IgD-negative memory B cell (primary cell): Measurements from ENCODE around the gene NCBP3. TPM values are rescaled to one million over a fixed set of nuclear protein-coding genes. Genes with fewer than 3 reads are reported as not detected.
A peak's percentile ranks its signal among the peaks of the same experiment; 100 is the strongest.
"Not testable (repeated sequence)": the region's sequence is repeated elsewhere in the genome, so short reads cannot be mapped to it uniquely, and the experiment has no call there.

Experiments used
- H3K27ac Mint-ChIP-seq, 3 donors: one replicate each; pipeline ENCODE4 v1.8.0; 2020 to 2022; ENCODE audit warnings: mild to moderate bottlenecking in 3 of 3, mixed read lengths in 3 of 3, moderate library complexity in 1 of 3
- H3K27me3 Mint-ChIP-seq: one replicate; pipeline ENCODE4 v1.8.0; 2021; ENCODE audit warnings: mixed read lengths
- H3K36me3 Mint-ChIP-seq: one replicate; pipeline ENCODE4 v1.8.0; 2020; ENCODE audit warnings: mild to moderate bottlenecking, mixed read lengths
- H3K4me1 Mint-ChIP-seq, 3 donors: one replicate each; pipeline ENCODE4 v1.8.0; 2020 to 2022; ENCODE audit warnings: mixed read lengths in 3 of 3, mild to moderate bottlenecking in 1 of 3
- H3K4me3 Mint-ChIP-seq, 4 donors: one replicate each; pipeline ENCODE4 v1.8.0; 2020 to 2022; ENCODE audit warnings: mild to moderate bottlenecking in 4 of 4, mixed read lengths in 4 of 4, moderate library complexity in 3 of 4
- H3K9me3 Mint-ChIP-seq, 3 donors: one replicate each; pipeline ENCODE4 v1.8.0; 2020 to 2021; ENCODE audit warnings: mixed read lengths in 3 of 3, mild to moderate bottlenecking in 1 of 3
- polyA plus RNA-seq: library from polyadenylated mRNA; unstranded; fragments of 300-500 nt; fragmentation: Illumina TruSeq; gene quantifications from one replicate; pipeline ENCODE4 v1.2.3, GENCODE V29; 2021

Gene NCBP3
- polyA plus RNA-seq, 1 donor from 2014 or later: 12.5 TPM

DNA sequence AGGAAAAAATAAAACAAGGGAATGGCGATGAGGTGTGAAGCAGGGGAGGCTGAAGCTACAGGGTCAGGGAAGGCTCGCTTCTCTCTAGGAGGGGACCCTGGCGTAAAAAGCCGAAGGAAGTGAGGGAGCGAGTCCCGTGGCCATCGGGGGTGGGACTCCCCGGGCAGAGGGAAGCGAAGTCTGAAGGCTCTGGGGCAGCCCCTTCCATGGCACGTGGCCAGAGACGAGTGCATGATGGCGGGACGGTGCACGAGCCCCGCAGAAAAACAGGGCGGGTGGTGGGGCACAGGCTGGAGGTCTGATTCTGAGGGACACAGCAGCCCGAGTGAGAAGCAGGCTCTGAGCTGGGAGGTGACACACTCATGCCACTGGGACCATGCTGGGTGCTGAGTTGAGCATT lies 21.1 kb upstream of the NCBP3 start:
- peaks cover 1% of the 10 kb centered on the region for H3K36me3 Mint-ChIP-seq
- no peak overlapping the region for H3K4me3 Mint-ChIP-seq
- H3K4me1 Mint-ChIP-seq: peaks cover 3 to 4% (median 4%) of the 10 kb centered on the region in 3 donors
- H3K27ac Mint-ChIP-seq: peak overlapping the region in 1 of 3 donors; percentile 80
- H3K9me3 Mint-ChIP-seq: no peaks in the 10 kb centered on the region
- no peaks in the 10 kb centered on the region for H3K27me3 Mint-ChIP-seq

- H3K4me1 Mint-ChIP-seq: peaks cover 3 to 4% (median 4%) of the 10 kb centered on the region in 3 donors
These were observed 20.2 kb upstream of the NCBP3 start for GRCh38 chr17:3866276-3866675.

GRCh38 chr17:3865176-3865575 lies 19.1 kb upstream of the NCBP3 start:
- no peak overlapping the region for H3K27ac Mint-ChIP-seq
- H3K4me3 Mint-ChIP-seq: no peak overlapping the region
- H3K9me3 Mint-ChIP-seq: no peaks in the 10 kb centered on the region
- H3K27me3 Mint-ChIP-seq: no peaks in the 10 kb centered on the region
- H3K36me3 Mint-ChIP-seq: no peaks in the 10 kb centered on the region
- no peaks in the 10 kb centered on the region for H3K4me1 Mint-ChIP-seq

More at GRCh38 chr17:3866276-3866675, 20.2 kb upstream of the NCBP3 start:
- H3K27ac Mint-ChIP-seq: peak overlapping the region in 1 of 3 donors; percentile 16
- H3K9me3 Mint-ChIP-seq: no peaks in the 10 kb centered on the region
- H3K27me3 Mint-ChIP-seq: no peaks in the 10 kb centered on the region
- peaks cover 1% of the 10 kb centered on the region for H3K36me3 Mint-ChIP-seq
- H3K4me3 Mint-ChIP-seq: no peak overlapping the region

GRCh38 chr17:3864534-3864933 lies 18.5 kb upstream of the NCBP3 start:
- no peak overlapping the region for H3K4me3 Mint-ChIP-seq
- H3K27ac Mint-ChIP-seq: no peak overlapping the region
- no peaks in the 10 kb centered on the region for H3K27me3 Mint-ChIP-seq
- H3K9me3 Mint-ChIP-seq: no peaks in the 10 kb centered on the region
- H3K36me3 Mint-ChIP-seq: no peaks in the 10 kb centered on the region
- H3K4me1 Mint-ChIP-seq: no peaks in the 10 kb centered on the region

DNA sequence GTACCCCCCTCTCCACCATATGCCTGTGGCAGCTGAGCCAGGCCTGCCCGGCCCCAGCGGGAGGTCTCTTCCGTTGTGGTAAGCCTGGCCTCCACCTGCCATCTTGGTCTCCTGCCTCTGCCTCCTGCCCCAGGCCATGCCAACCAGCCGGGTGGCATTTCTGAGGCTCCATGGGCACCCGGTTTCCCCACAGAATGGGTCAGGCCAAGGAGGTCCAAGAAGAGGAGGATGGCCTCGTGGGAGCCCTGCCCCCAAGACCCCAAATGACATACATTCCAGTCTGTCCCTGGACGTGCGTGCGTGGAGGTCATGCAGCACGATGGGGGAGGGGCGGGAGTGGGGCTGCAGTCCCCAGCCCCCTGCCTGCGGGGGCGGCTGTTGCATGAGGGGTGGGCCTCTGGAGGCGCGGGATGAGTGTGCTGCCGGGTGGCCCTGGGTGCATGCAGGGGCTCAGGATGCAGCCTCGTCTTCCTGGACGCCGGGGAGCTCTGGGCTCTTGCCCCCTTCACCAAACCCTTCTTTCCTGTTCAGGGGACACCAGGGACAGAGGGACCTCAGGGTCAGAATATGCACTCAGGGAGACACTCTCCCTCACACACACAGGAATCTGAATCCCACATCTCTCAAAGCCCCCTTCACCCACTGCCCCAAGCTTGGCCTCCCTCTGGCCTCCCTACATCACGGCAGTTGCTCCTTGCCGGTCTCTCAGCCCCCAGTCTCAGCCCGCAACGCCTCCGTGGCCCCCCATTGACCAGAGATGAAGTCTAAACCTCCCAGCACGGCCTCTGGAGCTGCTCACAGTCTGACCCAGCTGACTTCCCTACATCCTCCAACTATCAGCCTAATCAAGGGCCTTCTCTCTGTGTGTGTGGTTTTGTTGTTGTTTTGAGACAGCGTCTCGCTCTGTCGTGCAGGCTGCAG lies 16.0 kb upstream of the NCBP3 start:
- Mint-ChIP-seq H3K9me3 (no peaks in the 10 kb centered on the region), H3K4me3 (no peak overlapping the region), H3K36me3 (no peaks in the 10 kb centered on the region), H3K27ac (no peak overlapping the region), H3K4me1 (no peaks in the 10 kb centered on the region), H3K27me3 (no peaks in the 10 kb centered on the region)

DNA sequence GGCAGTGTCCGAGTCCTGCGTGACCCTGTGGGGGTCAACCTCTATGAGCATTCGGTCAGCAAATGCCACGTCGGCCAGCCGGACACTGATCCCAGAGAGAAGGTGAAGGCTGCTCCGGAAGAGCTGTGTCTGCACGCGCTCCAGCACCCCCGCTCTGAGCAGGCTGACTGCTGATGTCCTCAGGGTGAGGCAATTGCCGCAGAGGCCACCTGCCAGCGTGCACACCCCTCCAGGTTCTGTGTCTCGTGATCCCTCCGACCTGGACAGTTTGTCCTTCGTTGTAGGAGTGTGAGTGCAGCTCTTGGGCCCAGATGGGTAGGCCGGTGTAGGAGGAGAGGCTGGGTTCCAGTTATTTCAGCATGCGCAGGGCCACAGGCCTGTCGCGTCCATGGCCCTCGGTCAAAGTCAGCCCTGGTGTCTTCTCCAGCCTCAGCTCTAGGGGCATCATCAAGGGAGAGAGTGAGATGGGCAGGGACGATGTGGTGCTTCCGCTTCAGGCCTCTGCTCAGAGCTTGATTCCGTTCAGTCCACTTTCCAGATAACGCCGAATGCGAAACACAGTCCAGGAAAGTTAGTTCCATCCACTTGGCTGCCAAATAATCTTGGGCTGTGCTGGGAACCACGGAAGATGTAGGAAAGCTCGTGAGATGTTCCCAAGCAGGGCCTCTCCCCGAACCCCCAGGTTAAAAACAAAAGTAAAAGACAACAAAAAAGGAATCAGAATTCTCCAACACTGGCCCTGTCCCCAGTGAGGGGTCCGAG lies 15.1 kb upstream of the NCBP3 start:
- H3K27me3 Mint-ChIP-seq: no peaks in the 10 kb centered on the region
- no peaks in the 10 kb centered on the region for H3K4me1 Mint-ChIP-seq
- no peaks in the 10 kb centered on the region for H3K9me3 Mint-ChIP-seq
- H3K27ac Mint-ChIP-seq: no peak overlapping the region
- H3K36me3 Mint-ChIP-seq: no peaks in the 10 kb centered on the region
- H3K4me3 Mint-ChIP-seq: no peak overlapping the region

DNA sequence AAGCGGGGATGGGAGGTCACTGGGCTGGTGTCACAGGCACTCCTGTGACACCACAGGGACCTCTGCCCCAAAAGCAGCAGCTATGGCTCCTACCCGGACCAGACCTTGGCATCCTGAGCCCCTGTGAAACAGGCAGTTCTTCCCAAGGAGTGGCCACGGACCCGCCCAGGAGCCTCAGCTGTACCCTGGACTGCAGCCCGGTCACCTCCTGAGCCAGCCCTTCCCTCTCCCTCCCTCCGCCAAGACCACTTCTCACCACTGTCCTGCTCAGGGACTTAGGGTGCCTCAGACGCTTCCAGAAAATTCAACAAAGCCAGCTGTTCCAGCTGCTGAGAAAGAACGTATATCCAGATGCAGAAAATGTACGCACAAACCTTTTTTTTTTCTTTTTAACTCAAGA lies 13.9 kb upstream of the NCBP3 start:
- Mint-ChIP-seq H3K9me3 (no peaks in the 10 kb centered on the region), H3K36me3 (no peaks in the 10 kb centered on the region), H3K27ac (no peak overlapping the region), H3K4me3 (no peak overlapping the region), H3K4me1 (no peaks in the 10 kb centered on the region), H3K27me3 (no peaks in the 10 kb centered on the region)

DNA sequence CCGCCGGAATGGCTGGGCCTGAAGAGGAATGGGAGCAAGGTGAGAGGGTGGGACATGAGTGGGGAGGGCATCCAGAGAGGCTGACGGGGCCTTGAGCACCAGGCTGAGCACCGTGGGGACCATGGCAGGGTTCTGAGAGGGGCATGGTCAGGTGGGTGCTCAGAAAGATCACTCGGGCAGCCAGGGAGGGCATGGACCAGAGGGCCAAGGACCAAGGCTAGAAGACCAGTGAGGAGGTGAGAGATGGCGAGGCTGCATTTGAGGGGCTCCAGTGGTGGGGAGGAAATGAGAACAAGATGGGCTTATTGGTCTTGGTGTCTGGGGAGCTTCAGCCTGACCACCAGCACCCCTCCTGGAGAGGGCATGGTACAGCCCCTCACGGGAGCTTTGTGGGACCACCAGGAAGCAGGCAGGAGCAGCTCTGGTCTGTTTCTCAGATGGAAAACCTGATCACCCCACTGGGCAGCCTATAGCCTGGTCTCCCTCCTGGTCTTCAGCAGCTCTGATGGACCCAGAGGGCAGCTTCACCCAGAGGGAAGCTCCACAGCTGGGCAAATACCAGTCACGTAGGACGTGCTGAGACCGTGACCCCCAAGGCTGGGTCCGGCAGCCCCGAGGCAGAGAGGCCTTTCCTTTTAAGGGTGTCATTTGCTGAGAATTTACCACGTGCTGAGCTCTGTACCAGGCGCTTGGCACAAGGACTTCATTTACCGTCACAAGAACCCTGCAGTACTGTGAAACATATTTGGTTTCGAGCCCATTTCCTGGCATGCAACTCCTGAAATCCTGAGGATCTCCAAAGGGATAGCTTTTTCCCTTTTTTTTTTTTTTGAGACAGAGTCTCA lies 11.4 kb upstream of the NCBP3 start:
- no peaks in the 10 kb centered on the region for H3K4me1 Mint-ChIP-seq
- H3K4me3 Mint-ChIP-seq: no peak overlapping the region
- no peaks in the 10 kb centered on the region for H3K27me3 Mint-ChIP-seq
- no peaks in the 10 kb centered on the region for H3K36me3 Mint-ChIP-seq
- no peaks in the 10 kb centered on the region for H3K9me3 Mint-ChIP-seq
- no peak overlapping the region for H3K27ac Mint-ChIP-seq

- not testable (repeated sequence) for H3K9me3 Mint-ChIP-seq, H3K27me3 Mint-ChIP-seq, H3K4me1 Mint-ChIP-seq, H3K4me3 Mint-ChIP-seq, H3K27ac Mint-ChIP-seq, H3K36me3 Mint-ChIP-seq
These were observed 8.2 kb upstream of the NCBP3 start for GRCh38 chr17:3854204-3854603.

DNA sequence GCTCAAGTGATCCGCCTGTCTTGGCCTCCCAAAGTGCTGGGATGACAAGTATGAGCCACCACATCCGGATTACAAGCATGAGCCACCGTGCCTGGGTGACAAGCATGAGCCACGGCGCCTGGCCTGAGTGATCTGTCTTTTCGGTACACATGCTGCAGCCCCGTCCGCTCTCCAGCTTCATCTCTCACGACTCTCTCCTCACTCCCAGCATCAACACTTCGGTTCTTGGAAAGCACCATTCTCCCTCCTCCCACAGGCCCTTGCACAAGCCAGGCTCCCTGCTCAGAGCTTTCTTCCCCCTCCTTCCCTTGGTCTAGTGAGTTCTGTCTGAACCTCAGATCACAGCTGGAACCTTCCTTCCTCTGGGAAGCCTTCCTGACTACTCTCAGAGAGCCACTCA lies 6.5 kb upstream of the NCBP3 start:
- Mint-ChIP-seq H3K4me3 (no peak overlapping the region), H3K27ac (no peak overlapping the region), H3K27me3 (peaks cover 2% of the 10 kb centered on the region), H3K36me3 (no peaks in the 10 kb centered on the region), H3K9me3 (no peaks in the 10 kb centered on the region), H3K4me1 (peaks cover 0 to 1% (median 0%) of the 10 kb centered on the region in 3 donors)

DNA sequence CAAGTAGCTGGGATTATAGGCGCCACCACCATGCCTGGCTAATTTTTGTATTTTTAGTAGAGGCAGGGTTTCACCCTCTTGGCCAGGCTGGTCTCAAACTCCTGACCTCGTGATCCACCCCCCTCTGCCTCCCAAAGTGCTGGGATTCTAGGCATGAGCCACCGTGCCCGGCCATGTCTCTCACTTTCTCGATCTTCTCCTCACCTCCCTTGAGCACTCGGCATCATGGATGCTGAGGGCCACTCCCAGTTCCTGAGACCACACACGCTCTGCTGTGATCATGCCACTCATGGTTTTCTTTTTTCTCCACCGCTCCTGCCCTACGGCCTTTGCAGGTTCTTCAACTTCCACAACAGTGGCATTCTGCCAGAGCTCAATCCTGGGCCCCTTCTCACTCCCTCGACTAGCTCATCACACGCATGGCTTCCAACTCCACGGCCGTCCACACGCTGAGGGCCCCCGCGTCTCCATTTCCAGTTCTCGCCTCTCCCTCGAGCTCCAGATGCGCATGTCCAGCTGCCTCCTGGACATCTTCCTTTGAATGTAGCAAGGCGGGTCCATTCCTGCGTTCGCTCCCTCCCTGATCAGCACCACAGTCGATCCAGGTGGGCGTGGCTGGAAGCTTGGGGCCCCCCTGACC lies 5.5 kb upstream of the NCBP3 start:
- Mint-ChIP-seq H3K4me3 (no peak overlapping the region), H3K9me3 (no peaks in the 10 kb centered on the region), H3K4me1 (peaks cover 0 to 3% (median 0%) of the 10 kb centered on the region in 3 donors), H3K27me3 (peaks cover 2% of the 10 kb centered on the region), H3K27ac (no peak overlapping the region), H3K36me3 (no peaks in the 10 kb centered on the region)

DNA sequence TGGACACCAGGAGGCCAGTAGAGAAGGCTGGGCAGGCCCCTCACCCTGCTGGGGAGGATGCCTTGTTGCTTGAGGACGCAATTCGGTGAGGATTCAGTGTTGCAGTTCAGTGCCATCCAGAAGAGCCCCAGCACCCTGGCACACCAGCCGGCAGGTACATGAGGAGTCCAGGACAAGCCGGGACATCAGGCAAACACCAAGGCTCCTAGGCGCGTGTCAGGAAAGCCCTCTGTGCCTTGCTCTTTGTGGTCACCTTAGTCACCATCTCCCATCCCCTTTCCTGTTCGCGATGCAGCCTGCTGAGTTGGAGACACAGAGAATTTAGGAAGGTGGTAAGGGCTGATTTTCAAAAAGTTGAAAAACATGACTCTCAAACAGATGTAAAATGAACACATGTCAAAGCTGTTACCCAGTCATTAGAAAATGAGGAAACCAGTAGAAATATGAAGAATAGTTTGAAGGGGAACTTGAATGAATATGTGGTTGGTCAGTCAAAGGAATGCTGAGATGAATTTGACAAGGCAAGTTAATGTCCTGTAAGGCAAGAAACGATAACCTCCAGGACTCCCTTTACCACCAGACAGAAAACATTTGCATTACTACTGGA lies 2.3 kb upstream of the NCBP3 start:
- Mint-ChIP-seq H3K4me1 (peaks cover 13 to 19% (median 14%) of the 10 kb centered on the region in 3 donors), H3K9me3 (no peaks in the 10 kb centered on the region), H3K36me3 (peaks cover 3% of the 10 kb centered on the region), H3K27me3 (peaks cover 2% of the 10 kb centered on the region), H3K27ac (no peak overlapping the region), H3K4me3 (peak overlapping the region in 1 of 4 donors; percentile 55)

GRCh38 chr17:3847165-3847670 lies 1.2 kb upstream of the NCBP3 start:
- Mint-ChIP-seq H3K27me3 (peaks cover 2% of the 10 kb centered on the region), H3K4me3 (peak overlapping the region in 1 of 4 donors; percentile 96), H3K9me3 (no peaks in the 10 kb centered on the region), H3K27ac (no peak overlapping the region), H3K4me1 (peaks cover 13 to 21% (median 14%) of the 10 kb centered on the region in 3 donors), H3K36me3 (peaks cover 3% of the 10 kb centered on the region)
